ENCODE results near the gene CDS1.

CDS1 gene

GRCh38 chr4:84688605-84689004 lies 105.7 kb downstream of the CDS1 start:
- DNase-seq (ENCODE audit: low read depth in 2 of 2): no peak
- H3K4me3 ChIP-seq (replicated peaks in 1 of 2; ENCODE audit: low read depth in 2 of 2, low read length in 2 of 2): no peak overlapping the region
- TF ChIP-seq CTCF (IDR thresholded peaks at IDR 0.05; ENCODE audit: low read depth, low read length): no peak

GRCh38 chr4:84689197-84689596 lies 106.3 kb downstream of the CDS1 start:
- H3K4me3 ChIP-seq (replicated peaks in 1 of 2; ENCODE audit: low read depth in 2 of 2, low read length in 2 of 2): no peak overlapping the region
- DNase-seq (ENCODE audit: low read depth in 2 of 2): no peak
- TF ChIP-seq CTCF (IDR thresholded peaks at IDR 0.05; ENCODE audit: low read depth, low read length): no peak

DNA sequence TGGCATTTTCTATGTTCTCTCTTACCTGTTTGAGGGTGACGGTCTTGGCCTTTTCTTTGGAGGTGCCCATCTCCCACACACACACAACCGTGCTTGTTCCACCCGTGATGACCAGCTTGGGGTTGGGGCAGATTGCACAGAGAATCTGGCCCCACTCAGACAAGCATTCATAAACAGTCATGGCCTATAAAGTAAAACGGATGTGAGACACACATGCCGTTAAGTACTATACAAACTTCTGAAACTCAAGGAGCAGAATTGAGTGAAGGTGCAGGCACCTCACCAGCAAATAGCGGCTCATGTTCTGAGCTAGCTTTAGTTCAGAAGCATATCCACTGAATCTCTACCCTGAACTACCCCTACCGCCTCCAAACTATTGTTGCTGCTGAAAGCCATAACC lies 107.6 kb downstream of the CDS1 start:
- peak in 1 of 2 donors; percentile 10 for DNase-seq (ENCODE audit: low read depth in 2 of 2)
- no peak overlapping the region for H3K4me3 ChIP-seq (replicated peaks in 1 of 2; ENCODE audit: low read depth in 2 of 2, low read length in 2 of 2)
- no peak for TF ChIP-seq CTCF (IDR thresholded peaks at IDR 0.05; ENCODE audit: low read depth, low read length)

GRCh38 chr4:84691170-84691691 lies 108.3 kb downstream of the CDS1 start:
- DNase-seq (ENCODE audit: low read depth in 2 of 2): peak; percentile 94 to 96
- no peak overlapping the region for H3K4me3 ChIP-seq (replicated peaks in 1 of 2; ENCODE audit: low read depth in 2 of 2, low read length in 2 of 2)
- TF ChIP-seq CTCF (IDR thresholded peaks at IDR 0.05; ENCODE audit: low read depth, low read length): no peak

DNA sequence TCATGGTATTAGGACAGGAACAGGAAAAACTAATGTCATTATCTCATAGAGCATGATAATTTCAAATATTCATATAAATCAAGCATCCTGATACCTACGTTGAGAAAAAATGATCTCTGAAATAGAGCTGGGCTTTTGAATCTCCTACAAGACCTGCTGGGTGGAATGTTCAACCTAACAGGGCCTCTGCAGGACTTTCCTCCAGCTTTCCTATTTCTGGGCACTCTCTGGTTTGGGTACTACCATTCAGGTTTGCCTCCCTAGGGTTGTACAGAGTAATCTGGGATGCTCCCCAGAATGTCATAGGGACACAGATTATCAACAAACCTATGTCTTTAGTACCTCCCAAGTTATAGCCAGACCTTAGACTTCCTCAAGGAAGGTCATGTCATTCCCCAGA lies 108.9 kb downstream of the CDS1 start:
- DNase-seq (ENCODE audit: low read depth in 2 of 2): no peak
- no peak overlapping the region for H3K4me3 ChIP-seq (replicated peaks in 1 of 2; ENCODE audit: low read depth in 2 of 2, low read length in 2 of 2)
- TF ChIP-seq CTCF (IDR thresholded peaks at IDR 0.05; ENCODE audit: low read depth, low read length): no peak

DNA sequence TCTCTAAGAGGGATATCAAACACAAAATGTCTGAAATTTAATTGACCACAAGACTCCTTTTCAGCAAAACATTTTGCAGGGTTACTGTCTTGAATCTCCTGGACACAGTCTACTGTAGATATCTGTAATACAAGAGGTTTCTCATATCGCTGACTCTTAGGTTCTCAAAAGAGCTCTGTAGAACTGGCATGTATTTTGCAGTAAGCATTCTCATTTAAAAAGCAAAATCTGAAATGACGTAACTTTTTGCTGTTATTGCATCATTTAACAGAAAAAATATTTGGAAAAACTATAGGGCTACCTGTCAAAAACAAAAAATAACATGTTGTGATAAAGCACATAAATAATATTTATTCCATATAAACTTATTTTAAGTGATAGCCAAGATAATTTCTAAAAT lies 114.2 kb downstream of the CDS1 start:
- DNase-seq (ENCODE audit: low read depth in 2 of 2): peak; percentile 7 to 26
- TF ChIP-seq CTCF (IDR thresholded peaks at IDR 0.05; ENCODE audit: low read depth, low read length): no peak
- no peak overlapping the region for H3K4me3 ChIP-seq (replicated peaks in 1 of 2; ENCODE audit: low read depth in 2 of 2, low read length in 2 of 2)

GRCh38 chr4:84697615-84698201 lies 114.8 kb downstream of the CDS1 start:
- TF ChIP-seq CTCF (IDR thresholded peaks at IDR 0.05; ENCODE audit: low read depth, low read length): no peak
- no peak overlapping the region for H3K4me3 ChIP-seq (replicated peaks in 1 of 2; ENCODE audit: low read depth in 2 of 2, low read length in 2 of 2)
- peak in 1 of 2 donors; percentile 19 for DNase-seq (ENCODE audit: low read depth in 2 of 2)

All from cardiac fibroblast (primary cell).